H1 (cell line): ENCODE measurements around the gene PDIA6. TPM values are rescaled to one million over a fixed set of nuclear protein-coding genes. Genes with fewer than 3 reads are reported as not detected.

ENCODE experiments used
- CTCF ChIA-PET: fragments of 300-600 bp; sonication (Branson Sonifier 250); formaldehyde crosslinking; loops from one replicate; lab custom pipeline; 2021; ENCODE audit not compliant: partially characterized antibody; lab: Charles Lee
- POLR2A ChIA-PET: fragments of 300-600 bp; sonication (Branson Sonifier 250); formaldehyde crosslinking; loops from one replicate; lab custom pipeline; 2021; ENCODE audit warnings: inconsistent platforms; ENCODE audit not compliant: partially characterized antibody; lab: Charles Lee
- DNase-seq, 2 experiments: peaks; one replicate each; pipeline versions ENCODE4 v3.0.0 to v3.0.0-alpha.2; 2010 to 2022; ENCODE audit warnings: low spot score in 2 of 2, low read depth in 1 of 2, mixed read lengths in 1 of 2
- FAIRE-seq: peaks from 2 replicates; lab custom pipeline; 2011; peaks lifted over from hg19 to GRCh38; lab: Jason Lieb, UNC
- H2AFZ ChIP-seq: 2 replicates; pipeline ENCODE4 v1.8.1; 2012; ENCODE audit warnings: low read length, inconsistent platforms
- H2AK5ac ChIP-seq: 2 replicates; pipeline ENCODE4 v1.6.1; 2013; ENCODE audit warnings: low read depth, low read length
- H2BK120ac ChIP-seq: replicated peaks from 2 replicates; pipeline ENCODE3; 2013; ENCODE audit warnings: low read depth, low read length, inconsistent platforms
- H2BK12ac ChIP-seq: 2 replicates; pipeline ENCODE4 v1.6.1; 2013; ENCODE audit warnings: low read depth, low read length
- H2BK15ac ChIP-seq: 2 replicates; pipeline ENCODE4 v1.6.1; 2013; ENCODE audit warnings: low read length
- H2BK20ac ChIP-seq: 2 replicates; pipeline ENCODE4 v1.6.1; 2013; ENCODE audit warnings: low read length
- H2BK5ac ChIP-seq: 2 replicates; pipeline ENCODE4 v1.6.1; 2013; ENCODE audit warnings: low read depth, low read length
- H3K14ac ChIP-seq: 2 replicates; pipeline ENCODE4 v1.6.1; 2013; ENCODE audit warnings: inconsistent platforms; ENCODE audit not compliant: insufficient read length
- H3K18ac ChIP-seq: 2 replicates; pipeline ENCODE4 v1.6.1; 2013; ENCODE audit warnings: low read length; ENCODE audit errors: extremely low read depth
- H3K23ac ChIP-seq: 2 replicates; pipeline ENCODE4 v1.6.1; 2013; ENCODE audit warnings: inconsistent platforms; ENCODE audit not compliant: insufficient read length
- H3K23me2 ChIP-seq: 2 replicates; pipeline ENCODE4 v1.6.1; 2013; ENCODE audit warnings: low read depth, low read length
- H3K27ac ChIP-seq: 2 replicates; pipeline ENCODE4 v1.6.1; 2011; ENCODE audit warnings: low read depth, low read length, inconsistent platforms
- H3K27me3 ChIP-seq, 4 experiments: replicated peaks in 1 of 4; 1 replicate in 1 of 4; 2 replicates in 3 of 4; pipeline versions ENCODE4 v1.6.1 to v1.8.1; 2011 to 2013; ENCODE audit warnings: low read length in 3 of 4, mild to moderate bottlenecking in 3 of 4, inconsistent platforms in 2 of 4, mixed read lengths in 2 of 4, moderate library complexity in 1 of 4; ENCODE audit not compliant: control insufficient read depth in 3 of 4, insufficient read depth in 3 of 4; ENCODE audit errors: extremely low read depth in 1 of 4
- H3K36me3 ChIP-seq, 4 experiments: 2 replicates each; pipeline versions ENCODE4 v1.6.1 to v1.8.1; 2011 to 2013; ENCODE audit warnings: mild to moderate bottlenecking in 4 of 4, low read length in 3 of 4, moderate library complexity in 2 of 4, control low read depth in 1 of 4, inconsistent platforms in 1 of 4; ENCODE audit not compliant: insufficient read depth in 4 of 4, control insufficient read depth in 2 of 4
- H3K4ac ChIP-seq: replicated peaks from 2 replicates; pipeline ENCODE3; 2013; ENCODE audit warnings: low read length, low read depth, mixed read lengths, inconsistent platforms; ENCODE audit not compliant: insufficient read length
- H3K4me1 ChIP-seq, 4 experiments: replicated peaks in 1 of 4; 1 replicate in 1 of 4; 2 replicates in 3 of 4; pipeline versions ENCODE4 v1.6.1 to v1.8.1; 2011 to 2013; ENCODE audit warnings: low read length in 3 of 4, inconsistent platforms in 2 of 4, mixed read lengths in 1 of 4; ENCODE audit not compliant: insufficient read depth in 4 of 4, control insufficient read depth in 3 of 4
- H3K4me2 ChIP-seq, 2 experiments: 2 replicates each; pipeline versions ENCODE4 v1.6.1 to v1.8.1; 2011 to 2013; ENCODE audit warnings: low read depth in 2 of 2, low read length in 2 of 2, control low read depth in 1 of 2, inconsistent platforms in 1 of 2, mild to moderate bottlenecking in 1 of 2; ENCODE audit not compliant: insufficient read depth in 1 of 2
- H3K4me3 ChIP-seq, 4 experiments: fragments of 200-600, 300-600 bp in 1 of 4; sonication (generic), shearing (Covaris generic), sonication (Bioruptor Twin) in 1 of 4; 2 replicates each; pipeline versions ENCODE4 v1.5.1 to v1.8.1; 2011 to 2016; ENCODE audit warnings: low read length in 4 of 4, low read depth in 3 of 4, control low read depth in 2 of 4, inconsistent platforms in 2 of 4, mild to moderate bottlenecking in 2 of 4, mixed read lengths in 1 of 4, moderate library complexity in 1 of 4; ENCODE audit not compliant: insufficient read depth in 2 of 4; ENCODE audit errors: extremely low read depth in 1 of 4
- H3K56ac ChIP-seq: replicated peaks from 2 replicates; pipeline ENCODE3; 2013; ENCODE audit warnings: low read depth, mild to moderate bottlenecking, mixed read lengths, low read length, inconsistent platforms; ENCODE audit not compliant: insufficient read length
- H3K79me1 ChIP-seq: 2 replicates; pipeline ENCODE4 v1.6.1; 2013; ENCODE audit warnings: low read depth, low read length, control low read depth
- H3K79me2 ChIP-seq, 2 experiments: 2 replicates each; pipeline versions ENCODE4 v1.6.1 to v1.8.1; 2012 to 2013; ENCODE audit warnings: low read length in 2 of 2, mild to moderate bottlenecking in 2 of 2, inconsistent platforms in 1 of 2; ENCODE audit not compliant: insufficient read depth in 2 of 2, control insufficient read depth in 1 of 2
- H3K9ac ChIP-seq, 4 experiments: replicated peaks in 1 of 4; 1 replicate in 1 of 4; 2 replicates in 3 of 4; pipeline versions ENCODE4 v1.6.1 to v1.8.1; 2011 to 2013; ENCODE audit warnings: low read depth in 3 of 4, low read length in 3 of 4, control low read depth in 2 of 4, mild to moderate bottlenecking in 2 of 4, moderate library complexity in 2 of 4, inconsistent platforms in 1 of 4; ENCODE audit errors: extremely low read depth in 1 of 4
- H3K9me3 ChIP-seq, 2 experiments: 2 replicates each; pipeline versions ENCODE4 v1.6.1 to v1.8.1; 2012 to 2013; ENCODE audit warnings: mild to moderate bottlenecking in 2 of 2, moderate library complexity in 2 of 2, control low read depth in 1 of 2, inconsistent platforms in 1 of 2, low read depth in 1 of 2, low read length in 1 of 2, mixed read lengths in 1 of 2; ENCODE audit not compliant: insufficient read depth in 2 of 2
- H4K20me1 ChIP-seq, 2 experiments: replicated peaks in 1 of 2; 2 replicates each; pipeline versions ENCODE3 to v1.8.1; 2011 to 2013; ENCODE audit warnings: inconsistent platforms in 2 of 2, low read length in 2 of 2, mild to moderate bottlenecking in 1 of 2; ENCODE audit not compliant: insufficient read depth in 2 of 2, control insufficient read depth in 1 of 2
- H4K5ac ChIP-seq: 2 replicates; pipeline ENCODE4 v1.6.1; 2013; ENCODE audit warnings: low read length, low read depth, mixed read lengths, inconsistent platforms; ENCODE audit not compliant: insufficient read length
- H4K8ac ChIP-seq: 2 replicates; pipeline ENCODE4 v1.8.0; 2013; ENCODE audit warnings: mild to moderate bottlenecking, moderate library complexity, low read length, inconsistent platforms; ENCODE audit not compliant: insufficient read depth; ENCODE audit errors: extremely low read depth
- H4K91ac ChIP-seq: replicated peaks from 2 replicates; pipeline ENCODE3; 2013; ENCODE audit warnings: low read length, mixed read lengths, inconsistent platforms; ENCODE audit not compliant: insufficient read length
- RAD21 ChIP-seq, 2 experiments: IDR thresholded peaks in 1 of 2; conservative IDR thresholded peaks in 1 of 2; 2 replicates each; pipeline ENCODE4 v1.6.1; 2011; ENCODE audit warnings: low read depth in 2 of 2, low read length in 2 of 2, improper control_type of control experiment in 1 of 2, inconsistent platforms in 1 of 2, mild to moderate bottlenecking in 1 of 2, moderate library complexity in 1 of 2
- WGBS, 2 experiments: shearing (Covaris generic) in 1 of 2; methylation state at CpG; one replicate each; pipeline versions ENCODE4 v1.1.6 to v1.1.7; 2013 to 2015; ENCODE audit warnings: low lambda C conversion rate in 2 of 2, mixed read lengths in 2 of 2, inconsistent platforms in 1 of 2, low coverage in 1 of 2, missing lambda C conversion rate in 1 of 2; ENCODE audit not compliant: insufficient replicate concordance in 2 of 2, insufficient coverage in 1 of 2, insufficient read length in 1 of 2; ENCODE audit errors: extremely low coverage in 1 of 2, missing lambda C conversion rate in 1 of 2; 5-methylcytosine and 5-hydroxymethylcytosine counted together
- polyA plus RNA-seq, 7 experiments: library from polyadenylated mRNA; depleted of rRNA in 3 of 7; stranded (reverse) in 5 of 7; unstranded in 2 of 7; fragments of >200 nt in 5 of 7; fragments of 200-250 nt in 2 of 7; gene quantifications; 1 replicate in 5 of 7; 2 replicates in 1 of 7; 4 replicates in 1 of 7; pipeline versions ENCODE4 v1.2.1 to v1.2.3, GENCODE V29; 2011 to 2013; ENCODE audit warnings: missing spikeins in 2 of 7, mixed read lengths in 2 of 7
- total RNA-seq: library from RNA; stranded (reverse); fragmentation: NEBNext Ultra II Directional; extraction: Animal tissue kit (Norgen Biotek cat#: 25700); gene quantifications from 2 replicates; pipeline ENCODE4 v1.2.1, GENCODE V29; 2021
- TF ChIP-seq, protein P1 (sequence below), 3 experiments: IDR thresholded peaks; 1 replicate in 2 of 3; 2 replicates in 1 of 3; pipeline versions ENCODE4 v1.5.1 to v1.6.1; 2011; ENCODE audit warnings: low read length in 3 of 3, mild to moderate bottlenecking in 3 of 3, inconsistent platforms in 2 of 3, low read depth in 1 of 3, moderate library complexity in 1 of 3; ENCODE audit not compliant: insufficient read depth in 1 of 3; ENCODE audit errors: control extremely low read depth in 1 of 3
- TF ChIP-seq, protein P2 (sequence below): IDR thresholded peaks from 2 replicates; pipeline ENCODE4 v1.6.1; 2012; ENCODE audit warnings: inconsistent platforms

Gene PDIA6
- total and polyA plus RNA-seq, 2 of the 8 experiments (the other 6 are each of a cell fraction or from before 2014, with no cell fraction given) = 181 to 384 TPM

DNA sequence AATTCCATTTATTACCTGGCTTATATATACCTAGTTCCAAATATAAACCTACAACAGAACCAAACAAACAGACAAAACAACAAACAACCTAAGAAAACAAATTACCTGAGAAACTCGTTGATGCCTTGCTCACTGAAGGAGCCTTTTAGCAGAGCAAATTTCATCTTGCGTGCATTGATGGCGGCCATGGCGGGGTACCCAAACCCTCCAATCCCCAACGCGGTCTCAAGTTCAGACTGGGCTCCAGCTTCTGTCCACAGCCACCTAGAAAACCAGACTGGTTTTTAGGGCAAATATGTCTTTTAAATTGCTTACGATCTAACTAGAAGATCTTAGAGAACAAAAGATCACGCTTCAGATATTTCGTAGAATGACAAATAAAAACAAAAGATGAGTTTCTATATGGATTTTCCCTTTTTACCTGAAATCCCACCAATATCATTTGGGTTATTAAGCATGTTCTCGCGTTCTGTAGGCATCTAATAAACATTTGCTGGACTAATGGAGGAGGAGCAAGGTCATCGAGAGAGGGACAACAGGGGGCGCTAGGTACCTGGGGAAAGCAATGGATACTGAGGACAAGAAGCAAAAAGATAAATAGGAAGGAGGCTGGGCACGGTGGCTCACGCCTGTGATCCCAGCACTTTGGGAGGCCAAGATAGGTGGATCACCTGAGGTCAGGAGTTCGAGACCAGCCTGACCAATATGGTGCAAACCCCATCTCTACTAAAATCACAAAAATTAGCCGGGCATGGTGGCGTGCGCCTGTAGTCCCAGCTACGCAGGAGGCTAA, 25.2 kb downstream of the PDIA6 start:
- no peak overlapping the region for H3K4me3 ChIP-seq
- H2BK12ac ChIP-seq = no peak overlapping the region
- H3K36me3 ChIP-seq = peaks cover 55 to 96% (median 85%) of the 10 kb centered on the region in 4 experiments
- H2AFZ ChIP-seq = no peak overlapping the region
- no peak overlapping the region for H3K4me2 ChIP-seq
- H2BK120ac ChIP-seq = no peak overlapping the region
- H3K56ac ChIP-seq = no peak overlapping the region
- POLR2A ChIA-PET = no interaction called here
- no peaks in the 10 kb centered on the region for H3K27me3 ChIP-seq
- no peaks in the 10 kb centered on the region for H3K23me2 ChIP-seq
- H3K79me2 ChIP-seq = peaks cover 0 to 4% of the 10 kb centered on the region in 2 experiments; a peak in 1 of 4 replicates
- H2BK20ac ChIP-seq = no peak overlapping the region
- H4K91ac ChIP-seq = no peak overlapping the region
- no peak overlapping the region for H3K27ac ChIP-seq
- peak in 1 of 2 experiments; percentile 75 for DNase-seq
- peaks cover 4% of the 10 kb centered on the region; the same call in 1 of the 2 replicates for H3K79me1 ChIP-seq
- 88% methylated on average over 19 of the region's 20 CpGs; no CpG with 5 or more reads in 1 of the 2 experiments for WGBS, 2 experiments
- TF ChIP-seq RAD21 (IDR thresholded peaks at IDR 0.05 in 1 of 2, conservative IDR thresholded peaks at IDR 0.05 in 1 of 2; ENCODE audit: low read depth in 2 of 2, low read length in 2 of 2) = peak; percentile 41 to 58
- TF ChIP-seq, protein P1, sequence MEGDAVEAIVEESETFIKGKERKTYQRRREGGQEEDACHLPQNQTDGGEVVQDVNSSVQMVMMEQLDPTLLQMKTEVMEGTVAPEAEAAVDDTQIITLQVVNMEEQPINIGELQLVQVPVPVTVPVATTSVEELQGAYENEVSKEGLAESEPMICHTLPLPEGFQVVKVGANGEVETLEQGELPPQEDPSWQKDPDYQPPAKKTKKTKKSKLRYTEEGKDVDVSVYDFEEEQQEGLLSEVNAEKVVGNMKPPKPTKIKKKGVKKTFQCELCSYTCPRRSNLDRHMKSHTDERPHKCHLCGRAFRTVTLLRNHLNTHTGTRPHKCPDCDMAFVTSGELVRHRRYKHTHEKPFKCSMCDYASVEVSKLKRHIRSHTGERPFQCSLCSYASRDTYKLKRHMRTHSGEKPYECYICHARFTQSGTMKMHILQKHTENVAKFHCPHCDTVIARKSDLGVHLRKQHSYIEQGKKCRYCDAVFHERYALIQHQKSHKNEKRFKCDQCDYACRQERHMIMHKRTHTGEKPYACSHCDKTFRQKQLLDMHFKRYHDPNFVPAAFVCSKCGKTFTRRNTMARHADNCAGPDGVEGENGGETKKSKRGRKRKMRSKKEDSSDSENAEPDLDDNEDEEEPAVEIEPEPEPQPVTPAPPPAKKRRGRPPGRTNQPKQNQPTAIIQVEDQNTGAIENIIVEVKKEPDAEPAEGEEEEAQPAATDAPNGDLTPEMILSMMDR (IDR thresholded peaks at IDR 0.05; ENCODE audit: control extremely low read depth in 1 of 3, insufficient read depth in 1 of 3, low read depth in 1 of 3, low read length in 3 of 3) = peak; percentile 42 to 61 (median 60)
- TF ChIP-seq, protein P2, sequence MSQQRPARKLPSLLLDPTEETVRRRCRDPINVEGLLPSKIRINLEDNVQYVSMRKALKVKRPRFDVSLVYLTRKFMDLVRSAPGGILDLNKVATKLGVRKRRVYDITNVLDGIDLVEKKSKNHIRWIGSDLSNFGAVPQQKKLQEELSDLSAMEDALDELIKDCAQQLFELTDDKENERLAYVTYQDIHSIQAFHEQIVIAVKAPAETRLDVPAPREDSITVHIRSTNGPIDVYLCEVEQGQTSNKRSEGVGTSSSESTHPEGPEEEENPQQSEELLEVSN = no peak
- H3K23ac ChIP-seq = no peak overlapping the region
- H2AK5ac ChIP-seq = no peak overlapping the region
- no peak overlapping the region for H4K8ac ChIP-seq
- no peak overlapping the region for H3K9ac ChIP-seq
- no peak overlapping the region for H2BK15ac ChIP-seq
- no peak overlapping the region for H4K5ac ChIP-seq
- H3K4ac ChIP-seq = no peak overlapping the region
- FAIRE-seq = no peak
- no peaks in the 10 kb centered on the region for H3K9me3 ChIP-seq
- no peak overlapping the region for H2BK5ac ChIP-seq
- H4K20me1 ChIP-seq = peaks cover 5 to 16% of the 10 kb centered on the region in 2 experiments
- no peaks in the 10 kb centered on the region for H3K4me1 ChIP-seq
- no peak overlapping the region for H3K14ac ChIP-seq
- no peak overlapping the region for H3K18ac ChIP-seq
- CTCF ChIA-PET = interaction anchor here (0.9 to 2.1 kb wide), 6 partner anchors 9 to 70 kb away, joined by 3 to 9 read pairs (median 6); no protein-coding TSS in a partner anchor
